ENCODE data around the gene IGF2BP1.
"Not testable (repeated sequence)": the region's sequence is repeated elsewhere in the genome, so short reads cannot be mapped to it uniquely, and the experiment has no call there.

Gene IGF2BP1

DNA sequence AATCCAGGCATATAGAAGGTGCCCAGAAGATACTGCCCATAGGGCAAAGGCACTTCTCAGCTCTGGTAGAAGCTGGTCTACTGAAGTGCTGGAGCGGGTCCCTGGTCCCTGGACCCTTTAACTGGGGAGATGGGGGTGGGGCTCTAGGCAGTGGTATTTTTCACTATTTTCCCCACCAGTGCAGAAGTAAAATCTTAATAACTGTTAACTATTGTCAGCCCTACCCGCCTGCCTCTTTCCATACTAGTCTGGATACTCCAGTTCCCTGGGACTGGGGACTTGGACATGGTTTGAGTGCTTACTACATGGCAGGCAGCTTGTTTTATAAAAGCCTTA lies 24.6 kb downstream of the IGF2BP1 start:
- Histone ChIP-seq H3K4me3 (ENCODE audit: low read length in 2 of 2) (no peak overlapping the region), H3K36me3 (ENCODE audit: control insufficient read depth in 2 of 2, insufficient read depth in 2 of 2, low read length in 2 of 2) (no peaks in the 10 kb centered on the region), H3K27ac (ENCODE audit: low read length) (no peak overlapping the region), H3K27me3 (ENCODE audit: control insufficient read depth in 1 of 2, insufficient read depth in 2 of 2, low read length in 2 of 2) (peaks cover 9% of the 10 kb centered on the region in 2 donors), H3K4me1 (ENCODE audit: control insufficient read depth, insufficient read depth, low read length) (peaks cover 5% of the 10 kb centered on the region), H3K9me3 (ENCODE audit: control insufficient read depth in 2 of 2, low read length in 2 of 2) (no peaks in the 10 kb centered on the region), H3K9ac (ENCODE audit: low read length in 2 of 2) (no peak overlapping the region)

- H3K9ac ChIP-seq (ENCODE audit: low read length in 2 of 2): no peak overlapping the region
- H3K4me3 ChIP-seq (ENCODE audit: low read length in 2 of 2): no peak overlapping the region
- peaks cover 9 to 11% of the 10 kb centered on the region in 2 donors for H3K27me3 ChIP-seq (ENCODE audit: control insufficient read depth in 1 of 2, insufficient read depth in 2 of 2, low read length in 2 of 2)
- no peaks in the 10 kb centered on the region for H3K4me1 ChIP-seq (ENCODE audit: control insufficient read depth, insufficient read depth, low read length)
- H3K27ac ChIP-seq (ENCODE audit: low read length): no peak overlapping the region
- H3K9me3 ChIP-seq (ENCODE audit: control insufficient read depth in 2 of 2, low read length in 2 of 2): no peaks in the 10 kb centered on the region
- no peaks in the 10 kb centered on the region for H3K36me3 ChIP-seq (ENCODE audit: control insufficient read depth in 2 of 2, insufficient read depth in 2 of 2, low read length in 2 of 2)
These were observed 25.3 kb downstream of the IGF2BP1 start for GRCh38 chr17:49022391-49022941.

- Histone ChIP-seq H3K36me3 (ENCODE audit: control insufficient read depth in 2 of 2, insufficient read depth in 2 of 2, low read length in 2 of 2) (no peaks in the 10 kb centered on the region), H3K9ac (ENCODE audit: low read length in 2 of 2) (no peak overlapping the region), H3K4me3 (ENCODE audit: low read length in 2 of 2) (no peak overlapping the region), H3K27ac (ENCODE audit: low read length) (no peak overlapping the region), H3K9me3 (ENCODE audit: control insufficient read depth in 2 of 2, low read length in 2 of 2) (no peaks in the 10 kb centered on the region), H3K27me3 (ENCODE audit: control insufficient read depth in 1 of 2, insufficient read depth in 2 of 2, low read length in 2 of 2) (peaks cover 6 to 9% of the 10 kb centered on the region in 2 donors), H3K4me1 (ENCODE audit: control insufficient read depth, insufficient read depth, low read length) (no peaks in the 10 kb centered on the region)
These were observed 27.3 kb downstream of the IGF2BP1 start for GRCh38 chr17:49024523-49024922.

DNA sequence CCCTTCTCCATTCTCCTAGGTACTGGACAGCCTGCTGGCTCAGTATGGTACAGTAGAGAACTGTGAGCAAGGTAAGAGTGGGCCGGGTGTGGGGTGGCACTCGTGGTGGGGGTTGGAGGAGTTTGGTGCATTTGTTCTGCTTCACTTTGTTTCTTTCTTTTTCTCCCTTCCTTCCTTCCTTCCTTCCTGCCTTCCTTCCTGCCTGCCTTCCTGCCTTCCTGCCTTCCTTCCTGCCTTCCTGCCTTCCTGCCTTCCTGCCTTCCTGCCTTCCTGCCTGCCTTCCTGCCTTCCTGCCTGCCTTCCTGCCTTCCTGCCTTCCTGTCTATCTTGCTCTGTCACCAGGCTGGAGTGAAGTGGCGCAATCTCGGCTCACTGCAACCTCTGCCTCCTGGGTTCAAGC lies 29.3 kb downstream of the IGF2BP1 start:
- not testable (repeated sequence) for H3K27me3 ChIP-seq (ENCODE audit: control insufficient read depth in 1 of 2, insufficient read depth in 2 of 2, low read length in 2 of 2); H3K9me3 ChIP-seq (ENCODE audit: control insufficient read depth in 2 of 2, low read length in 2 of 2); H3K4me3 ChIP-seq (ENCODE audit: low read length in 2 of 2); H3K9ac ChIP-seq (ENCODE audit: low read length in 2 of 2); H3K36me3 ChIP-seq (ENCODE audit: control insufficient read depth in 2 of 2, insufficient read depth in 2 of 2, low read length in 2 of 2); H3K4me1 ChIP-seq (ENCODE audit: control insufficient read depth, insufficient read depth, low read length); H3K27ac ChIP-seq (ENCODE audit: low read length)

DNA sequence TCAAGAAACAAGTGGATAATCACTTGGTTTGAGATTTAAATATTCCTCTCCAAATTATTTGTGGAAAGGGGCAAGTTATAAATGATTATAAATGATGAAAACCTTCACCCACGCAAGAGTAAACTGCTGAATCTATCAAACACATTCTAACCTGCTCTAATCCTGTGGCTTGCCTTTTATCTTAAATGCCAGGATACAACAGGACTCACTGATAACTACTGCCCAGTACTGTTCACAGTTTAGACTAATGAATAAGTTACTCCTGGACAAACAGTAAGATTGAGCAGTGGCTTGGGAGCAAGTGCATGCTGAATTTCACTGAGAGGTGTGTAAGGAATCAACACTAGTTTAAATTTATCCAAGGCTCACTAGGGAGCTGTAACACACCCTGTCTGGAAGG lies 31.1 kb downstream of the IGF2BP1 start:
- no peaks in the 10 kb centered on the region for H3K36me3 ChIP-seq (ENCODE audit: control insufficient read depth in 2 of 2, insufficient read depth in 2 of 2, low read length in 2 of 2)
- H3K4me3 ChIP-seq (ENCODE audit: low read length in 2 of 2): no peak overlapping the region
- H3K27ac ChIP-seq (ENCODE audit: low read length): no peak overlapping the region
- peaks cover 5% of the 10 kb centered on the region in 2 donors for H3K27me3 ChIP-seq (ENCODE audit: control insufficient read depth in 1 of 2, insufficient read depth in 2 of 2, low read length in 2 of 2)
- H3K4me1 ChIP-seq (ENCODE audit: control insufficient read depth, insufficient read depth, low read length): no peaks in the 10 kb centered on the region
- no peaks in the 10 kb centered on the region for H3K9me3 ChIP-seq (ENCODE audit: control insufficient read depth in 2 of 2, low read length in 2 of 2)
- H3K9ac ChIP-seq (ENCODE audit: low read length in 2 of 2): no peak overlapping the region

DNA sequence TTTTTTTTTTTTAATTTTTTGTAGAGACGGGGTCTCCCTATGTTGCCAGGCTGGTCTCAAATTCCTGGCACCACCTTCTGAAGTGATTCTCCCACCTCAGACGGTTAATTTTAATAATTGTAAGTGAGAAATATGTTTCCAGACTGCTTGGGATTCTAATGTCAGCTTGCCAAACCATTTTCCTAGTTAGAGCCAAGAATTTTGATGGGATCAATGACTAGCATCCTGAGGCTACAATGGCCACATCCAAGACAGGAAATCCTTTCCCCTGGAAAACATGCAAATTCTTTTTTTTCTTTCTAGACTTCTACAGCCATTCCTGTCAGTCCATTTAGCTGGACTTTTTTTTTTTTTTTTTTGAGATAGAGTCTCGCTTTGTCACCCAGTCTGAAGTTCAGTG lies 32.6 kb downstream of the IGF2BP1 start:
- no peaks in the 10 kb centered on the region for H3K9me3 ChIP-seq (ENCODE audit: control insufficient read depth in 2 of 2, low read length in 2 of 2)
- H3K27ac ChIP-seq (ENCODE audit: low read length): no peak overlapping the region
- H3K36me3 ChIP-seq (ENCODE audit: control insufficient read depth in 2 of 2, insufficient read depth in 2 of 2, low read length in 2 of 2): no peaks in the 10 kb centered on the region
- H3K27me3 ChIP-seq (ENCODE audit: control insufficient read depth in 1 of 2, insufficient read depth in 2 of 2, low read length in 2 of 2): peaks cover 0 to 5% of the 10 kb centered on the region in 2 donors
- H3K9ac ChIP-seq (ENCODE audit: low read length in 2 of 2): no peak overlapping the region
- no peaks in the 10 kb centered on the region for H3K4me1 ChIP-seq (ENCODE audit: control insufficient read depth, insufficient read depth, low read length)
- no peak overlapping the region for H3K4me3 ChIP-seq (ENCODE audit: low read length in 2 of 2)

- Histone ChIP-seq H3K27ac (ENCODE audit: low read length) (no peak overlapping the region), H3K27me3 (ENCODE audit: control insufficient read depth in 1 of 2, insufficient read depth in 2 of 2, low read length in 2 of 2) (peaks cover 0 to 3% of the 10 kb centered on the region in 2 donors), H3K36me3 (ENCODE audit: control insufficient read depth in 2 of 2, insufficient read depth in 2 of 2, low read length in 2 of 2) (no peaks in the 10 kb centered on the region), H3K4me3 (ENCODE audit: low read length in 2 of 2) (no peak overlapping the region), H3K9me3 (ENCODE audit: control insufficient read depth in 2 of 2, low read length in 2 of 2) (no peaks in the 10 kb centered on the region), H3K9ac (ENCODE audit: low read length in 2 of 2) (no peak overlapping the region), H3K4me1 (ENCODE audit: control insufficient read depth, insufficient read depth, low read length) (no peaks in the 10 kb centered on the region)
These were observed 35.1 kb downstream of the IGF2BP1 start for GRCh38 chr17:49031965-49032928.

GRCh38 chr17:49035470-49036269 lies 38.5 kb downstream of the IGF2BP1 start:
- peak overlapping the region; percentile 39 to 59 for H3K4me3 ChIP-seq (ENCODE audit: low read length in 2 of 2)
- H3K4me1 ChIP-seq (ENCODE audit: control insufficient read depth, insufficient read depth, low read length): no peaks in the 10 kb centered on the region
- peak overlapping the region in 1 of 2 donors; percentile 56 for H3K9ac ChIP-seq (ENCODE audit: low read length in 2 of 2)
- H3K36me3 ChIP-seq (ENCODE audit: control insufficient read depth in 2 of 2, insufficient read depth in 2 of 2, low read length in 2 of 2): no peaks in the 10 kb centered on the region
- H3K27ac ChIP-seq (ENCODE audit: low read length): no peak overlapping the region
- H3K9me3 ChIP-seq (ENCODE audit: control insufficient read depth in 2 of 2, low read length in 2 of 2): no peaks in the 10 kb centered on the region
- peaks cover 0 to 6% of the 10 kb centered on the region in 2 donors for H3K27me3 ChIP-seq (ENCODE audit: control insufficient read depth in 1 of 2, insufficient read depth in 2 of 2, low read length in 2 of 2)

- H3K9ac ChIP-seq (ENCODE audit: low read length in 2 of 2): no peak overlapping the region
- no peaks in the 10 kb centered on the region for H3K36me3 ChIP-seq (ENCODE audit: control insufficient read depth in 2 of 2, insufficient read depth in 2 of 2, low read length in 2 of 2)
- H3K4me1 ChIP-seq (ENCODE audit: control insufficient read depth, insufficient read depth, low read length): no peaks in the 10 kb centered on the region
- H3K27me3 ChIP-seq (ENCODE audit: control insufficient read depth in 1 of 2, insufficient read depth in 2 of 2, low read length in 2 of 2): peaks cover 0 to 6% of the 10 kb centered on the region in 2 donors
- no peaks in the 10 kb centered on the region for H3K9me3 ChIP-seq (ENCODE audit: control insufficient read depth in 2 of 2, low read length in 2 of 2)
- H3K4me3 ChIP-seq (ENCODE audit: low read length in 2 of 2): no peak overlapping the region
- no peak overlapping the region for H3K27ac ChIP-seq (ENCODE audit: low read length)
These were observed 39.1 kb downstream of the IGF2BP1 start for GRCh38 chr17:49036270-49036626.

- Histone ChIP-seq H3K9me3 (ENCODE audit: control insufficient read depth in 2 of 2, low read length in 2 of 2) (no peaks in the 10 kb centered on the region), H3K4me3 (ENCODE audit: low read length in 2 of 2) (no peak overlapping the region), H3K9ac (ENCODE audit: low read length in 2 of 2) (no peak overlapping the region), H3K27ac (ENCODE audit: low read length) (no peak overlapping the region), H3K4me1 (ENCODE audit: control insufficient read depth, insufficient read depth, low read length) (no peaks in the 10 kb centered on the region), H3K27me3 (ENCODE audit: control insufficient read depth in 1 of 2, insufficient read depth in 2 of 2, low read length in 2 of 2) (peaks cover 0 to 4% of the 10 kb centered on the region in 2 donors), H3K36me3 (ENCODE audit: control insufficient read depth in 2 of 2, insufficient read depth in 2 of 2, low read length in 2 of 2) (no peaks in the 10 kb centered on the region)
These were observed 41.0 kb downstream of the IGF2BP1 start for GRCh38 chr17:49038138-49038537.

Measured in stomach smooth muscle (tissue), 2 donors.